SU-DHL-6 (cell line): Measurements from ENCODE around the gene PLIN3.
A peak's percentile ranks its signal among the peaks of the same experiment; 100 is the strongest.
"Not testable (repeated sequence)": the region's sequence is repeated elsewhere in the genome, so short reads cannot be mapped to it uniquely, and the experiment has no call there.

Source experiments
- H2AFZ ChIP-seq: fragments of 200-600 bp; sonication (generic); 2 replicates; pipeline ENCODE4 v1.6.1; 2014; ENCODE audit warnings: low read depth, mild to moderate bottlenecking, moderate library complexity, mixed read lengths, antibody characterized with exemption, low read length; ENCODE audit not compliant: severe bottlenecking
- H3F3A ChIP-seq: fragments of 200-600 bp; shearing (Covaris generic); 2 replicates; pipeline ENCODE4 v1.6.0; 2016; ENCODE audit warnings: antibody characterized with exemption, mild to moderate bottlenecking; ENCODE audit not compliant: insufficient read depth
- H3K27ac ChIP-seq: fragments of 200-600 bp; sonication (generic); 2 replicates; pipeline ENCODE4 v1.5.1; 2016; ENCODE audit warnings: low read depth, mild to moderate bottlenecking, low read length, moderate library complexity, mixed read lengths
- H3K27me3 ChIP-seq: fragments of 200-600 bp; sonication (generic), shearing (Covaris generic); 2 replicates; pipeline ENCODE4 v1.6.0; 2014; ENCODE audit warnings: mild to moderate bottlenecking, low read length
- H3K36me3 ChIP-seq: fragments of 200-600 bp; sonication (generic); 2 replicates; pipeline ENCODE4 v1.6.1; 2014; ENCODE audit warnings: mild to moderate bottlenecking, low read length, mixed read lengths
- H3K4me2 ChIP-seq: fragments of 300-600, 200-600 bp; shearing (Covaris generic), sonication (generic); 2 replicates; pipeline ENCODE4 v1.6.0; 2014; ENCODE audit warnings: low read length, low read depth, mild to moderate bottlenecking; ENCODE audit not compliant: poor library complexity, severe bottlenecking
- H3K4me3 ChIP-seq: fragments of 200-600 bp; sonication (generic); 2 replicates; pipeline ENCODE4 v1.5.1; 2014; ENCODE audit warnings: antibody characterized with exemption, low read length, mild to moderate bottlenecking, mixed read lengths; ENCODE audit not compliant: insufficient read depth, poor library complexity, severe bottlenecking
- H3K79me2 ChIP-seq: fragments of 200-600 bp; sonication (generic); 2 replicates; pipeline ENCODE4 v1.6.1; 2014; ENCODE audit warnings: mild to moderate bottlenecking, low read length, moderate library complexity; ENCODE audit not compliant: insufficient read depth
- H3K9ac ChIP-seq: fragments of 200-600 bp; sonication (generic); 2 replicates; pipeline ENCODE4 v1.7.0; 2014; ENCODE audit warnings: mild to moderate bottlenecking, low read length
- H3K9me2 ChIP-seq: fragments of 200-600 bp; sonication (generic); replicated peaks from 2 replicates; pipeline ENCODE4 v1.6.1; 2014; ENCODE audit warnings: low read length; ENCODE audit not compliant: insufficient read depth
- H3K9me3 ChIP-seq: fragments of 200-600 bp; sonication (generic); 2 replicates; pipeline ENCODE4 v1.6.1; 2014; ENCODE audit warnings: low read length, mixed read lengths; ENCODE audit not compliant: insufficient read depth
- H4K20me1 ChIP-seq: fragments of 200-600 bp; sonication (generic); 2 replicates; pipeline ENCODE4 v1.6.1; 2014; ENCODE audit warnings: low read depth, mild to moderate bottlenecking, antibody characterized with exemption, low read length, moderate library complexity, mixed read lengths
- CTCF ChIP-seq: fragments of 200-600 bp; sonication (generic); IDR thresholded peaks from one replicate; pipeline ENCODE4 v1.5.1; 2017; ENCODE audit warnings: antibody characterized with exemption, mild to moderate bottlenecking, low read length, moderate library complexity; ENCODE audit not compliant: insufficient read depth, poor library complexity, severe bottlenecking
- EZH2phosphoT487 ChIP-seq: fragments of 200-600 bp; sonication (generic), shearing (Covaris generic); conservative IDR thresholded peaks from 2 replicates; pipeline ENCODE4 v1.6.1; 2018; ENCODE audit warnings: mild to moderate bottlenecking, antibody characterized with exemption, low read length, moderate library complexity, mixed read lengths

Gene PLIN3

GRCh38 chr19:4830332-4830731, 37.1 kb downstream of the PLIN3 start:
- H3K79me2 ChIP-seq = peaks cover 42% of the 10 kb centered on the region

GRCh38 chr19:4829001-4829712, 38.3 kb downstream of the PLIN3 start:
- peak overlapping the region; percentile 76 for H3K27ac ChIP-seq
- no peaks in the 10 kb centered on the region for H3K9me3 ChIP-seq
- H3K36me3 ChIP-seq = no peaks in the 10 kb centered on the region
- peaks cover 23% of the 10 kb centered on the region for H3F3A ChIP-seq
- peak overlapping the region; percentile 32 for H2AFZ ChIP-seq
- H3K79me2 ChIP-seq = peaks cover 52% of the 10 kb centered on the region
- peak overlapping the region; percentile 70 for H3K4me2 ChIP-seq
- TF ChIP-seq CTCF (peak; percentile 30), EZH2phosphoT487 (no peak)
- no peaks in the 10 kb centered on the region for H3K27me3 ChIP-seq
- peak overlapping the region; percentile 45 for H3K4me3 ChIP-seq
- no peaks in the 10 kb centered on the region for H3K9me2 ChIP-seq
- peak overlapping the region; percentile 39; the same call in 1 of the 2 replicates for H3K9ac ChIP-seq
- no peaks in the 10 kb centered on the region for H4K20me1 ChIP-seq

More at GRCh38 chr19:4830332-4830731, 37.1 kb downstream of the PLIN3 start:
- Histone ChIP-seq H3K4me2 (peak overlapping the region; percentile 70), H3K27ac (peak overlapping the region; percentile 76), H3K9ac (peak overlapping the region; percentile 69), H3K27me3 (no peaks in the 10 kb centered on the region), H3F3A (peaks cover 23% of the 10 kb centered on the region), H3K9me2 (no peaks in the 10 kb centered on the region), H3K4me3 (peak overlapping the region; percentile 73), H4K20me1 (no peaks in the 10 kb centered on the region), H2AFZ (no peak overlapping the region), H3K9me3 (no peaks in the 10 kb centered on the region), H3K36me3 (no peaks in the 10 kb centered on the region)
- TF ChIP-seq CTCF (no peak), EZH2phosphoT487 (no peak)

GRCh38 chr19:4823577-4823976, 43.9 kb downstream of the PLIN3 start:
- Histone ChIP-seq H4K20me1 (no peaks in the 10 kb centered on the region), H3K9me2 (no peaks in the 10 kb centered on the region), H3K79me2 (peaks cover 43% of the 10 kb centered on the region), H3K4me2 (no peak overlapping the region), H3K36me3 (no peaks in the 10 kb centered on the region), H3K9me3 (no peaks in the 10 kb centered on the region), H3F3A (peaks cover 4% of the 10 kb centered on the region; the same call in 1 of the 2 replicates), H3K4me3 (no peak overlapping the region), H3K9ac (no peak overlapping the region), H2AFZ (no peak overlapping the region), H3K27me3 (no peaks in the 10 kb centered on the region), H3K27ac (no peak overlapping the region)
- TF ChIP-seq CTCF = no peak
- TF ChIP-seq EZH2phosphoT487 = no peak

- not testable (repeated sequence) for H3K27ac ChIP-seq, H2AFZ ChIP-seq, H3F3A ChIP-seq, H4K20me1 ChIP-seq, H3K27me3 ChIP-seq, H3K4me2 ChIP-seq, H3K9me3 ChIP-seq, H3K9ac ChIP-seq, H3K4me3 ChIP-seq, H3K9me2 ChIP-seq, H3K36me3 ChIP-seq
- H3K79me2 ChIP-seq = peaks cover 32% of the 10 kb centered on the region
Observed at GRCh38 chr19:4822354-4822753, 45.1 kb downstream of the PLIN3 start.
